Uterus (tissue), 4 donors: ENCODE results near the gene OR5K1. TPM values are rescaled to one million over a fixed set of nuclear protein-coding genes. Genes with fewer than 3 reads are reported as not detected.

Experiments used
- DNase-seq, 2 donors: peaks; one replicate each; pipeline ENCODE4 v3.0.0-alpha.2; 2019 to 2020
- H3K27ac ChIP-seq, 2 donors: fragments of 200-600 bp; sonication (generic); 1 replicate in 1 of 2; 2 replicates in 1 of 2; pipeline ENCODE4 v1.5.1; 2016 to 2018
- H3K27me3 ChIP-seq, 2 donors: fragments of 200-600 bp; sonication (generic); one replicate each; pipeline ENCODE4 v1.5.1; 2018 to 2019; ENCODE audit warnings: control low read depth in 1 of 2
- H3K36me3 ChIP-seq, 2 donors: fragments of 200-600 bp; sonication (generic); one replicate each; pipeline ENCODE4 v1.5.1; 2019; ENCODE audit warnings: control low read depth in 1 of 2
- H3K4me1 ChIP-seq, 2 donors: fragments of 200-600 bp; sonication (generic); one replicate each; pipeline ENCODE4 v1.5.1; 2018 to 2019; ENCODE audit warnings: control low read depth in 1 of 2
- H3K4me3 ChIP-seq, 2 donors: fragments of 200-600 bp; sonication (generic); 1 replicate in 1 of 2; 2 replicates in 1 of 2; pipeline ENCODE4 v1.5.1; 2018 to 2019; ENCODE audit warnings: mild to moderate bottlenecking in 1 of 2
- H3K9me3 ChIP-seq, 2 donors: fragments of 200-600 bp; sonication (generic); one replicate each; pipeline ENCODE4 v1.5.1; 2019; ENCODE audit warnings: control low read depth in 1 of 2
- CTCF ChIP-seq, 4 experiments: fragments of 200-600 bp in 2 of 4; fragments of 450-650 bp in 2 of 4; sonication (generic) in 2 of 4; IDR thresholded peaks; one replicate each; pipeline ENCODE4 v1.5.1; 2016 to 2019; ENCODE audit warnings: antibody characterized with exemption in 4 of 4, mild to moderate bottlenecking in 2 of 4, moderate library complexity in 1 of 4
- POLR2A ChIP-seq, 2 donors: fragments of 450-650 bp; IDR thresholded peaks; one replicate each; pipeline ENCODE4 v1.6.1; 2016; ENCODE audit warnings: antibody characterized with exemption in 2 of 2, mild to moderate bottlenecking in 1 of 2, moderate library complexity in 1 of 2
- intact Hi-C: fragments of 100-400 bp; cut with DNase I; formaldehyde crosslinking; loops from one replicate; pipeline ENCODE4 v1.15.1; 2023; ENCODE audit warnings: low total_unique reads
- total RNA-seq, 4 donors: library from RNA; depleted of rRNA in 3 of 4; stranded (reverse); fragments of >200 nt in 3 of 4; gene quantifications; one replicate each; pipeline versions ENCODE4 v1.1.0 to v1.2.4, GENCODE V29; 2014 to 2023
- donor health status: DM: yes; HTN: yes; CAD: no.

OR5K1 gene
- total RNA-seq, 4 donors from 2014 or later: not detected

- Histone ChIP-seq H3K36me3 (no peaks in the 10 kb centered on the region), H3K27ac (no peak overlapping the region), H3K27me3 (no peaks in the 10 kb centered on the region), H3K9me3 (no peaks in the 10 kb centered on the region), H3K4me3 (no peak overlapping the region), H3K4me1 (no peaks in the 10 kb centered on the region)
- no peak for DNase-seq
- TF ChIP-seq POLR2A (IDR thresholded peaks at IDR 0.05) (no peak), CTCF (IDR thresholded peaks at IDR 0.05) (no peak)
- intact Hi-C loops: no loop called here
Measured at GRCh38 chr3:98512576-98512975, 49.6 kb downstream of the OR5K1 start.

GRCh38 chr3:98513091-98513511 is 50.1 kb downstream of the OR5K1 start:
- no peak overlapping the region for H3K4me3 ChIP-seq
- H3K4me1 ChIP-seq: no peaks in the 10 kb centered on the region
- peak in 1 of 2 donors; percentile 16 for DNase-seq
- no peaks in the 10 kb centered on the region for H3K9me3 ChIP-seq
- H3K27me3 ChIP-seq: no peaks in the 10 kb centered on the region
- no peak overlapping the region for H3K27ac ChIP-seq
- intact Hi-C loops: no loop called here
- no peaks in the 10 kb centered on the region for H3K36me3 ChIP-seq
- TF ChIP-seq CTCF (IDR thresholded peaks at IDR 0.05) (no peak), POLR2A (IDR thresholded peaks at IDR 0.05) (no peak)

- Histone ChIP-seq H3K4me1 (no peaks in the 10 kb centered on the region), H3K27ac (no peak overlapping the region), H3K36me3 (no peaks in the 10 kb centered on the region), H3K27me3 (no peaks in the 10 kb centered on the region), H3K9me3 (no peaks in the 10 kb centered on the region), H3K4me3 (no peak overlapping the region)
- intact Hi-C loops: no loop called here
- DNase-seq: no peak
- TF ChIP-seq CTCF (IDR thresholded peaks at IDR 0.05): no peak
- no peak for TF ChIP-seq POLR2A (IDR thresholded peaks at IDR 0.05)
Measured at GRCh38 chr3:98513736-98514135, 50.7 kb downstream of the OR5K1 start.

DNA sequence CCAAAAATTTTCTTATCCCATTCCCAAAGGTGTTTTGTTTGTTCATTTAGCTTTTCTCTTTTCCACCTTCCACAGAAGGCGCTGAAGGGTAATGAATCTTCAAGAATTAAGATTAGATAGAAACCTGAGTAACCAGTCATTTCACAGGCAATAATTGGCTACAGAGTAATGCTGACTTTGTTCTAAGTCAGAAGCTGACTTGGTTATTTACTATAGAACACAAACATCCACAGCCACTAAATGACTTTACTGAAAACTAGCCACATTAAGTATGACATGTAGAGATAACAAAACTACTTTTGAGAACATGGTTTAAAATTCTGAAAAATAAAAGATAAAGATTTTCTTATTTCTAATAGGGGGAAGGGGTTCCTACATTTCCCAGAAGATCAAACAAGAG is 51.9 kb downstream of the OR5K1 start:
- TF ChIP-seq POLR2A (IDR thresholded peaks at IDR 0.05) (no peak), CTCF (IDR thresholded peaks at IDR 0.05) (no peak)
- Histone ChIP-seq H3K27ac (no peak overlapping the region), H3K9me3 (no peaks in the 10 kb centered on the region), H3K27me3 (no peaks in the 10 kb centered on the region), H3K4me1 (peaks cover 0 to 6% of the 10 kb centered on the region in 2 donors), H3K36me3 (no peaks in the 10 kb centered on the region), H3K4me3 (no peak overlapping the region)
- intact Hi-C loops: no loop called here
- DNase-seq: no peak

DNA sequence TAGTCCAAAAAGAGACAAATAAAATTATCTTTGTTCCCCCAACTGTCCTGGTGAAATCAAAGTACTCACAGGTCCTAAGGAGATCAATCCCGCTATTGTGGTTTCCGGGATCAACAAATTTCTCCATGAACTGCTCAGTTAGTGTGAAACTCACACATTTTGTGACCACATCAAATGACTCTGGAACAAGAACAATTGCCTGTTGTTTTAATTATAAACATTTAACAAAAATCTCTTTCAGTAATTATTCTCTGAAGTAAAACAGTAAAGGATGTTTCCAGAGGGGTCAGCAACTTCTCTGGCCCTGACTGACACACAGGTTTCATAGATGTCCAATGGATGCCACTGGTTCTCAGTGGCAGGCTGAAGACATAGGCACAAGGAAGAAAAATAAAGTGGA is 55.8 kb downstream of the OR5K1 start:
- TF ChIP-seq CTCF (IDR thresholded peaks at IDR 0.05): no peak
- Histone ChIP-seq H3K4me3 (no peak overlapping the region), H3K9me3 (no peaks in the 10 kb centered on the region), H3K27ac (no peak overlapping the region), H3K27me3 (no peaks in the 10 kb centered on the region), H3K36me3 (no peaks in the 10 kb centered on the region), H3K4me1 (peaks cover 0 to 18% of the 10 kb centered on the region in 2 donors)
- intact Hi-C loops: no loop called here
- DNase-seq: no peak
